ENCODE results near the gene TFDP2.

DNA sequence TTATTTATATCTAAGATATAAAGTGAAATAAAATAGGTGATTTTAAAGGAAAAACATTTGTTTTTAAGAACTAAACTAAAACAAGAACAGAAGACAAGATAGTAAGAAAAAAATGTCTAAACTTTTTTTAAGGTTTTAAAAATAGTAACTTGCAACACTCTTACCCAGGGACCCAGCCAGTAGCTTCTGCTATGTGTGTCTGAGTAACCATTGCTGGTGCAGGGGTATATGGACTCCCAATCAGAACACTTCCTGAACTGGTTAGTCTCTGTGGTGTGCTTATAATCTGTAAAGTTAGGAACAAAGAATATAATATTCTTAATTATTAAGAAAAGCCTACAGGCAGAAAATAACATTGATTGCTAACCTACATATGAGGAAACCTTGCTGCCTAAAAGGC lies 154.5 kb downstream of the TFDP2 start:
- no peak for TF ChIP-seq POLR2A (IDR thresholded peaks at IDR 0.05)
- TF ChIP-seq, protein P1, sequence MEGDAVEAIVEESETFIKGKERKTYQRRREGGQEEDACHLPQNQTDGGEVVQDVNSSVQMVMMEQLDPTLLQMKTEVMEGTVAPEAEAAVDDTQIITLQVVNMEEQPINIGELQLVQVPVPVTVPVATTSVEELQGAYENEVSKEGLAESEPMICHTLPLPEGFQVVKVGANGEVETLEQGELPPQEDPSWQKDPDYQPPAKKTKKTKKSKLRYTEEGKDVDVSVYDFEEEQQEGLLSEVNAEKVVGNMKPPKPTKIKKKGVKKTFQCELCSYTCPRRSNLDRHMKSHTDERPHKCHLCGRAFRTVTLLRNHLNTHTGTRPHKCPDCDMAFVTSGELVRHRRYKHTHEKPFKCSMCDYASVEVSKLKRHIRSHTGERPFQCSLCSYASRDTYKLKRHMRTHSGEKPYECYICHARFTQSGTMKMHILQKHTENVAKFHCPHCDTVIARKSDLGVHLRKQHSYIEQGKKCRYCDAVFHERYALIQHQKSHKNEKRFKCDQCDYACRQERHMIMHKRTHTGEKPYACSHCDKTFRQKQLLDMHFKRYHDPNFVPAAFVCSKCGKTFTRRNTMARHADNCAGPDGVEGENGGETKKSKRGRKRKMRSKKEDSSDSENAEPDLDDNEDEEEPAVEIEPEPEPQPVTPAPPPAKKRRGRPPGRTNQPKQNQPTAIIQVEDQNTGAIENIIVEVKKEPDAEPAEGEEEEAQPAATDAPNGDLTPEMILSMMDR (IDR thresholded peaks at IDR 0.05): no peak
